ENCODE measurements around the gene TCHP. TPM values are rescaled to one million over a fixed set of nuclear protein-coding genes. Genes with fewer than 3 reads are reported as not detected.
A peak's percentile ranks its signal among the peaks of the same experiment; 100 is the strongest.

TCHP gene
- total and polyA plus RNA-seq, 2 of the 13 experiments (the other 11 are each of a cell fraction or from before 2014, with no cell fraction given) = 6.7 to 12.2 TPM

DNA sequence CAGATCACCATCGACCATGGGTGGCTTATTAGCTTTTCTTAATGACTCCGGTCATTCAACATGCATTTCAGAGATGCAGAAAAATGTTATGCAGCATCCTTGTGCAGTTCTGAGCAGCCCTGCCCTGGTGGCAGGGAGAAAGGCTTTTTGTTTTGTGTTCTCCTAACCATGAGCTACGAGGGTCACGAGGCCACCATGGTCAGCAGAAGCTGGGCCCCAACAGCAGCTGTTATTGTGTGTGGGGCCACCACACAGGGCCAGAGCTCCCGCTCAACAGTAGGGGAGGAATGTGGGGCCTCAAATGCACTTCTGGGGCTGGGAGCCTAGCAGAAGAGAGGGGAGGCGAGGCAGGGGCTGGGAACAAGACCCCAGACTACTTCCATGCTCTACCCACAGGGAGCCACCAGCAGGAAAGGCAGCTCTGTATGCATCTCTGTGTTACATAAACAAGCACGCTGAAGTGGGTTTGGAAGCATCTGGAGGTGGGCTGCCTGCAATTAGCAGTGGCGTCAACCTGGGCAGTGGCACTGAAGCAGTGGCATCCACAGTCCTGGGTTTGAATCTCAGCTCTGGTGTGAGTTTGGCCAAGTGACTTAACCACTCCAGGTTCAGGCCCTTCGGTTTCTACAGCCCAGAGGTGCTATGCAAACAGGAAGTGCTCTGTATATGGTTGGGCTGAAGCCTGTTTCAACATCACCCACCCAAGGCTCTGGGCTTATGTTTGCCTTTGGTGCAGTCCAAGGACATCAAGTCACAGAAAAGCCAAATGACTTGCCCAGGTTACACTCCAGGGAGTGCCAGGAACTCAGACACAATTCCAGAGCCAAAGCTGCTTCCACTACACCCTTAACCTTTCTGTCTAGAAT lies 36.0 kb upstream of the TCHP start (continued):
- TF ChIP-seq, protein P1, sequence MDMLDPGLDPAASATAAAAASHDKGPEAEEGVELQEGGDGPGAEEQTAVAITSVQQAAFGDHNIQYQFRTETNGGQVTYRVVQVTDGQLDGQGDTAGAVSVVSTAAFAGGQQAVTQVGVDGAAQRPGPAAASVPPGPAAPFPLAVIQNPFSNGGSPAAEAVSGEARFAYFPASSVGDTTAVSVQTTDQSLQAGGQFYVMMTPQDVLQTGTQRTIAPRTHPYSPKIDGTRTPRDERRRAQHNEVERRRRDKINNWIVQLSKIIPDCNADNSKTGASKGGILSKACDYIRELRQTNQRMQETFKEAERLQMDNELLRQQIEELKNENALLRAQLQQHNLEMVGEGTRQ (IDR thresholded peaks at IDR 0.05; ENCODE audit: low read depth, low read length) = no peak
- TF ChIP-seq, protein P1 (CRISPR knock-in tag; IDR thresholded peaks at IDR 0.05; ENCODE audit: borderline replicate concordance) = peak; percentile 46; the same call in 1 of the 2 replicates
- no peak; the same call in 1 of the 2 replicates for TF ChIP-seq FOXC1 (CRISPR knock-in tag; IDR thresholded peaks at IDR 0.05; ENCODE audit: borderline replicate concordance)
- TF ChIP-seq ZNF3 (CRISPR knock-in tag; IDR thresholded peaks at IDR 0.05) = peak; percentile 93
- TF ChIP-seq, protein P2, sequence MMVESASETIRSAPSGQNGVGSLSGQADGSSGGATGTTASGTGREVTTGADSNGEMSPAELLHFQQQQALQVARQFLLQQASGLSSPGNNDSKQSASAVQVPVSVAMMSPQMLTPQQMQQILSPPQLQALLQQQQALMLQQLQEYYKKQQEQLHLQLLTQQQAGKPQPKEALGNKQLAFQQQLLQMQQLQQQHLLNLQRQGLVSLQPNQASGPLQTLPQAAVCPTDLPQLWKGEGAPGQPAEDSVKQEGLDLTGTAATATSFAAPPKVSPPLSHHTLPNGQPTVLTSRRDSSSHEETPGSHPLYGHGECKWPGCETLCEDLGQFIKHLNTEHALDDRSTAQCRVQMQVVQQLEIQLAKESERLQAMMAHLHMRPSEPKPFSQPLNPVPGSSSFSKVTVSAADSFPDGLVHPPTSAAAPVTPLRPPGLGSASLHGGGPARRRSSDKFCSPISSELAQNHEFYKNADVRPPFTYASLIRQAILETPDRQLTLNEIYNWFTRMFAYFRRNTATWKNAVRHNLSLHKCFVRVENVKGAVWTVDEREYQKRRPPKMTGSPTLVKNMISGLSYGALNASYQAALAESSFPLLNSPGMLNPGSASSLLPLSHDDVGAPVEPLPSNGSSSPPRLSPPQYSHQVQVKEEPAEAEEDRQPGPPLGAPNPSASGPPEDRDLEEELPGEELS (CRISPR knock-in tag; IDR thresholded peaks at IDR 0.05) = peak; percentile 86
- no peak for TF ChIP-seq SYNCRIP (IDR thresholded peaks at IDR 0.05; ENCODE audit: insufficient read depth, low read depth, low read length)
- TF ChIP-seq ZNF468 (CRISPR knock-in tag; IDR thresholded peaks at IDR 0.05) = no peak
- TF ChIP-seq HNF4G (IDR thresholded peaks at IDR 0.05; ENCODE audit: borderline replicate concordance, low read depth, low read length) = peak; percentile 57; the same call in 1 of the 2 replicates
- no peak for TF ChIP-seq HNF4G (CRISPR knock-in tag; IDR thresholded peaks at IDR 0.05; ENCODE audit: borderline replicate concordance, low read depth)
- no peak for TF ChIP-seq RORA (CRISPR knock-in tag; IDR thresholded peaks at IDR 0.05)
- TF ChIP-seq ZNF562 (CRISPR knock-in tag; IDR thresholded peaks at IDR 0.05; ENCODE audit: borderline replicate concordance) = no peak
- TF ChIP-seq, protein P3, sequence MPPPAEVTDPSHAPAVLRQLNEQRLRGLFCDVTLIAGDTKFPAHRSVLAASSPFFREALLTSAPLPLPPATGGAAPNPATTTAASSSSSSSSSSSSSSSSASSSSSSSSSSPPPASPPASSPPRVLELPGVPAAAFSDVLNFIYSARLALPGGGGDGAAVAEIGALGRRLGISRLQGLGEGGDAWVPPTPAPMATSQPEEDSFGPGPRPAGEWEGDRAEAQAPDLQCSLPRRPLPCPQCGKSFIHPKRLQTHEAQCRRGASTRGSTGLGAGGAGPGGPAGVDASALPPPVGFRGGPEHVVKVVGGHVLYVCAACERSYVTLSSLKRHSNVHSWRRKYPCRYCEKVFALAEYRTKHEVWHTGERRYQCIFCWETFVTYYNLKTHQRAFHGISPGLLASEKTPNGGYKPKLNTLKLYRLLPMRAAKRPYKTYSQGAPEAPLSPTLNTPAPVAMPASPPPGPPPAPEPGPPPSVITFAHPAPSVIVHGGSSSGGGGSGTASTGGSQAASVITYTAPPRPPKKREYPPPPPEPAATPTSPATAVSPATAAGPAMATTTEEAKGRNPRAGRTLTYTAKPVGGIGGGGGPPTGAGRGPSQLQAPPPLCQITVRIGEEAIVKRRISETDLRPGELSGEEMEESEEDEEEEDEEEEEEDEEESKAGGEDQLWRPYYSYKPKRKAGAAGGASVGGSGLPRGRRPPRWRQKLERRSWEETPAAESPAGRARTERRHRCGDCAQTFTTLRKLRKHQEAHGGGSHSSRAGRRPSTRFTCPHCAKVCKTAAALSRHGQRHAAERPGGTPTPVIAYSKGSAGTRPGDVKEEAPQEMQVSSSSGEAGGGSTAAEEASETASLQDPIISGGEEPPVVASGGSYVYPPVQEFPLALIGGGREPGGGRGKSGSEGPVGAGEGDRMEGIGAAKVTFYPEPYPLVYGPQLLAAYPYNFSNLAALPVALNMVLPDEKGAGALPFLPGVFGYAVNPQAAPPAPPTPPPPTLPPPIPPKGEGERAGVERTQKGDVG (CRISPR knock-in tag; IDR thresholded peaks at IDR 0.05; ENCODE audit: borderline replicate concordance) = 0 out of 2 replicates have a peak, but pooled peaks have one; percentile 43
- no peak for TF ChIP-seq ZNF674 (CRISPR knock-in tag; IDR thresholded peaks at IDR 0.05; ENCODE audit: low read depth)
- no peak for TF ChIP-seq JARID2 (CRISPR knock-in tag; IDR thresholded peaks at IDR 0.05; ENCODE audit: insufficient replicate concordance)
- no peak for TF ChIP-seq NFE2L1 (CRISPR knock-in tag; IDR thresholded peaks at IDR 0.05; ENCODE audit: borderline replicate concordance)
- TF ChIP-seq, protein P4, sequence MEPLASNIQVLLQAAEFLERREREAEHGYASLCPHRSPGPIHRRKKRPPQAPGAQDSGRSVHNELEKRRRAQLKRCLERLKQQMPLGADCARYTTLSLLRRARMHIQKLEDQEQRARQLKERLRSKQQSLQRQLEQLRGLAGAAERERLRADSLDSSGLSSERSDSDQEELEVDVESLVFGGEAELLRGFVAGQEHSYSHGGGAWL (CRISPR knock-in tag; IDR thresholded peaks at IDR 0.05) = 0 out of 2 replicates have a peak, but pooled peaks have one; percentile 41
- no peak for TF ChIP-seq ZNF577 (CRISPR knock-in tag; IDR thresholded peaks at IDR 0.05; ENCODE audit: borderline replicate concordance, low read depth)
- TF ChIP-seq POLR2AphosphoS5 (IDR thresholded peaks at IDR 0.05; ENCODE audit: low read depth, low read length) = no peak
- no peak for TF ChIP-seq NFRKB (IDR thresholded peaks at IDR 0.05)
- TF ChIP-seq FOXK2 (IDR thresholded peaks at IDR 0.05) = peak; percentile 28; the same call in 1 of the 2 replicates

Data from HepG2 (cell line).